Body of pancreas (tissue), 4 donors: ENCODE data around the gene RPS21. TPM values are rescaled to one million over a fixed set of nuclear protein-coding genes. Genes with fewer than 3 reads are reported as not detected.

Experiments used
- ATAC-seq: fragments of 150-250 bp; one replicate; pipeline ENCODE4 v1.9.1; 2016
- DNase-seq, 4 donors: peaks; one replicate each; pipeline ENCODE4 v3.0.0-alpha.2; 2019
- H3K27ac ChIP-seq, 4 donors: fragments of 200-600 bp; sonication (generic); 1 replicate in 3 of 4; 2 replicates in 1 of 4; pipeline versions ENCODE4 v1.5.1 to v1.6.1; 2016 to 2019; ENCODE audit warnings: mild to moderate bottlenecking in 1 of 4, mixed read lengths in 1 of 4, moderate library complexity in 1 of 4
- H3K27me3 ChIP-seq, 2 donors: fragments of 200-600 bp; sonication (generic); one replicate each; pipeline ENCODE4 v1.6.0; 2016; ENCODE audit warnings: mild to moderate bottlenecking in 1 of 2
- H3K36me3 ChIP-seq, 2 donors: fragments of 200-600 bp; sonication (generic); replicated peaks in 1 of 2; 2 replicates each; pipeline ENCODE4 v1.5.1; 2016; ENCODE audit warnings: low read depth in 2 of 2; ENCODE audit not compliant: insufficient read depth in 1 of 2
- H3K4me1 ChIP-seq: fragments of 200-600 bp; sonication (generic); one replicate; pipeline ENCODE4 v1.6.0; 2016
- H3K4me3 ChIP-seq, 2 donors: fragments of 200-600 bp; sonication (generic); 1 replicate in 1 of 2; 2 replicates in 1 of 2; pipeline ENCODE4 v1.5.1; 2016 to 2019
- H3K9me3 ChIP-seq, 3 donors: fragments of 200-600 bp; sonication (generic); 1 replicate in 2 of 3; 2 replicates in 1 of 3; pipeline ENCODE4 v1.5.1; 2016
- POLR2A ChIP-seq, 3 donors: fragments of 450-650 bp; IDR thresholded peaks; one replicate each; pipeline ENCODE4 v1.6.1; 2016; ENCODE audit warnings: antibody characterized with exemption in 3 of 3, mild to moderate bottlenecking in 2 of 3
- WGBS, 2 donors: methylation state at CpG; one replicate each; pipeline ENCODE4 v1.1.5; 2017; 5-methylcytosine and 5-hydroxymethylcytosine counted together
- intact Hi-C: fragments of 100-400 bp; cut with DNase I; formaldehyde crosslinking; loops from one replicate; pipeline ENCODE4 v1.15.1; 2023
- total RNA-seq, 2 donors: library from RNA; depleted of rRNA; stranded (reverse); fragments of >200 nt; gene quantifications; one replicate each; pipeline ENCODE4 v1.1.0, GENCODE V29; 2016
- TF ChIP-seq, protein P1 (sequence below), 7 experiments: fragments of 450-650 bp in 4 of 7; fragments of 200-600 bp in 3 of 7; sonication (generic) in 3 of 7; IDR thresholded peaks; one replicate each; pipeline ENCODE4 v1.5.1; 2016 to 2019; ENCODE audit warnings: antibody characterized with exemption in 7 of 7

The RPS21 gene
- total RNA-seq, 2 donors from 2014 or later, result 654 to 656 TPM

- intact Hi-C loops, result no loop called here
- Histone ChIP-seq H3K4me1 (no peaks in the 10 kb centered on the region), H3K27ac (no peak overlapping the region), H3K9me3 (no peaks in the 10 kb centered on the region), H3K36me3 (peaks cover 3 to 8% of the 10 kb centered on the region in 2 donors), H3K27me3 (no peaks in the 10 kb centered on the region), H3K4me3 (no peak overlapping the region)
- ATAC-seq (no peak), DNase-seq (no peak)
- WGBS, 2 donors, result 93 to 96% methylated on average over 8 to 25 of the region's 34 CpGs
- TF ChIP-seq, protein P1, sequence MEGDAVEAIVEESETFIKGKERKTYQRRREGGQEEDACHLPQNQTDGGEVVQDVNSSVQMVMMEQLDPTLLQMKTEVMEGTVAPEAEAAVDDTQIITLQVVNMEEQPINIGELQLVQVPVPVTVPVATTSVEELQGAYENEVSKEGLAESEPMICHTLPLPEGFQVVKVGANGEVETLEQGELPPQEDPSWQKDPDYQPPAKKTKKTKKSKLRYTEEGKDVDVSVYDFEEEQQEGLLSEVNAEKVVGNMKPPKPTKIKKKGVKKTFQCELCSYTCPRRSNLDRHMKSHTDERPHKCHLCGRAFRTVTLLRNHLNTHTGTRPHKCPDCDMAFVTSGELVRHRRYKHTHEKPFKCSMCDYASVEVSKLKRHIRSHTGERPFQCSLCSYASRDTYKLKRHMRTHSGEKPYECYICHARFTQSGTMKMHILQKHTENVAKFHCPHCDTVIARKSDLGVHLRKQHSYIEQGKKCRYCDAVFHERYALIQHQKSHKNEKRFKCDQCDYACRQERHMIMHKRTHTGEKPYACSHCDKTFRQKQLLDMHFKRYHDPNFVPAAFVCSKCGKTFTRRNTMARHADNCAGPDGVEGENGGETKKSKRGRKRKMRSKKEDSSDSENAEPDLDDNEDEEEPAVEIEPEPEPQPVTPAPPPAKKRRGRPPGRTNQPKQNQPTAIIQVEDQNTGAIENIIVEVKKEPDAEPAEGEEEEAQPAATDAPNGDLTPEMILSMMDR (IDR thresholded peaks at IDR 0.05), result no peak
- TF ChIP-seq POLR2A (IDR thresholded peaks at IDR 0.05), result no peak
Measured at GRCh38 chr20:62346398-62347150, 40.3 kb upstream of the RPS21 start.

DNA sequence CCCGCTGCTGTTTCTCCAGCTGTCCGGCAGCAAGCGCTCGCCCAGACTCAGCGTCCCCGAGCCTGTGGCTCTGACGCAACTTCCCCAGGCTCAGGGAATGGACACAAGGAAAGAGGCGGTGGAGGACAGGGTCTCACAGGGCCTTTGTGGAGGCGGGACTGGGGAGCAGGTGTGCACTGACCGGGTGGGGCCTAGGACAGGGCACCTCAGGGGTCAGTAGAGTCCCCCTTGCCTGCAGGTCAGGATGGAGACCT is 39.8 kb upstream of the RPS21 start:
- intact Hi-C loops, result no loop called here
- peaks cover 3 to 8% of the 10 kb centered on the region in 2 donors for H3K36me3 ChIP-seq
- WGBS, 2 donors, result 92 to 100% methylated on average over 2 to 9 of the region's 10 CpGs
- no peaks in the 10 kb centered on the region for H3K27me3 ChIP-seq
- TF ChIP-seq, protein P1 (IDR thresholded peaks at IDR 0.05), result no peak
- TF ChIP-seq POLR2A (IDR thresholded peaks at IDR 0.05), result no peak
- H3K27ac ChIP-seq, result no peak overlapping the region
- no peak overlapping the region for H3K4me3 ChIP-seq
- no peak for DNase-seq
- no peak for ATAC-seq
- H3K4me1 ChIP-seq, result no peaks in the 10 kb centered on the region
- no peaks in the 10 kb centered on the region for H3K9me3 ChIP-seq

DNA sequence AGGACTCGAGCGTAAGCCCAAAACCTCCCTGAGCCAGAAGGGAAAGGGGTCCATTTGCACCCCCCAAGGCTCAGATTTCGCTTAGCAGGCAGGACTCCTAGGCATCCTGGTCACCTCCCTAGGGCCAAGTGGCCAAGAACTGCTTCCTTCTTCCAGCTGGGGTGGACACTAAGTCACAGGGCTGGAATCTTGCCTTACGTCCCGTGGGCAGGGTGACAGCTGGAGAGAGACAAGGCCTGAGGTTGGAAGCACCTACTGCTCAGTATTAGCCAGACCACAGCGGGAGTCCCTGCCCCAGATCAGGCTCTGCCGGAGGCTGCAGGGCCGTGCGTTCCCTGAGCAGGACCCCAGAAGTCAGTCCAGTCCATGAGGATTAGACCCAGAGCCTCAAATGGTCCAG is 39.5 kb upstream of the RPS21 start:
- WGBS, 2 donors, result 78 to 92% methylated on average over 3 to 9 of the region's 9 CpGs
- TF ChIP-seq, protein P1 (IDR thresholded peaks at IDR 0.05), result no peak
- no peak for TF ChIP-seq POLR2A (IDR thresholded peaks at IDR 0.05)
- H3K36me3 ChIP-seq, result peaks cover 3 to 8% of the 10 kb centered on the region in 2 donors
- H3K4me3 ChIP-seq, result no peak overlapping the region
- DNase-seq (no peak), ATAC-seq (no peak)
- H3K27me3 ChIP-seq, result no peaks in the 10 kb centered on the region
- no peaks in the 10 kb centered on the region for H3K9me3 ChIP-seq
- H3K27ac ChIP-seq, result no peak overlapping the region
- intact Hi-C loops, result no loop called here
- no peaks in the 10 kb centered on the region for H3K4me1 ChIP-seq

GRCh38 chr20:62348604-62349003 is 38.3 kb upstream of the RPS21 start:
- Histone ChIP-seq H3K27ac (no peak overlapping the region), H3K4me1 (no peaks in the 10 kb centered on the region), H3K4me3 (no peak overlapping the region), H3K9me3 (no peaks in the 10 kb centered on the region), H3K27me3 (no peaks in the 10 kb centered on the region), H3K36me3 (peaks cover 3 to 8% of the 10 kb centered on the region in 2 donors)
- no peak for ATAC-seq
- TF ChIP-seq, protein P1 (IDR thresholded peaks at IDR 0.05), result no peak
- TF ChIP-seq POLR2A (IDR thresholded peaks at IDR 0.05), result no peak
- 96 to 100% methylated on average over 1 of the region's 1 CpG for WGBS, 2 donors
- intact Hi-C loops, result no loop called here
- no peak for DNase-seq

DNA sequence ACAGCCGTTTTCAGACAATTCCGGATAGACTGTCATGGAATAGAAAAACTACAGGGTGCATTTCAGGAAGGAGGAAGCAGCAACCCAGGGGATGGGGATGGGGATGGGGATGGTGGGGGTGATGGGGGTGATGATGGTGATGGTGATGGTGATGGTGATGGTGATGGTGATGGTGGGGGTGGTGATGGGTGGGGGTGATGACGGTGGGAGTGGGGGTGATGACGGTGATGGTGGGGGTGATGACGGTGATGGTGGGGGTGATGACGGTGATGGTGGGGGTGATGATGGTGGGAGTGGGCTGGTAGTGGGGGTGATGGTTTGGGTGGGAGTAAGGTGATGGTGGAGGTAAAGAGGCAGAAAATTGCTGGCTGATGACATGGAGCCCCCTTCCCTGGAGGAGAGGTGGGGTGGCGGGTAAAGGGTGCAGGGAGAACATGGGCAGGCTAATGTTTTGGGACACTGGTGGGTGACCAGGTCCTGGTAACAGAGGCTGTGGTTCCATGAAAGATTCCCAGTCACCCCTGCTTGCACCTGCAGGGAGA is 37.3 kb upstream of the RPS21 start:
- no peaks in the 10 kb centered on the region for H3K27me3 ChIP-seq
- ATAC-seq (no peak), DNase-seq (no peak)
- H3K36me3 ChIP-seq, result peaks cover 3 to 8% of the 10 kb centered on the region in 2 donors
- intact Hi-C loops, result no loop called here
- H3K4me1 ChIP-seq, result peaks cover 3% of the 10 kb centered on the region
- H3K4me3 ChIP-seq, result no peak overlapping the region
- H3K27ac ChIP-seq, result no peak overlapping the region
- H3K9me3 ChIP-seq, result no peaks in the 10 kb centered on the region
- no peak for TF ChIP-seq POLR2A (IDR thresholded peaks at IDR 0.05)
- TF ChIP-seq, protein P1 (IDR thresholded peaks at IDR 0.05), result no peak
- WGBS, 2 donors, result 55 to 65% methylated on average over 5 to 6 of the region's 7 CpGs
